Measurements from ENCODE around the gene GPR15. TPM values are rescaled to one million over a fixed set of nuclear protein-coding genes. Genes with fewer than 3 reads are reported as not detected.

The GPR15 gene
- not detected in 2 replicates for total RNA-seq

GRCh38 chr3:98531622-98532274, at the start of gene GPR15:
Gene GPR15 (plus strand): TSS chr3:98531978. CDS start chr3:98532034, 56 bp downstream.

GRCh38 chr3:98497381-98497780, 34.4 kb upstream of the GPR15 start, which contains the start of gene OR5K2:
Gene OR5K2 (plus strand): TSS chr3:98497681. CDS start chr3:98497681, 0 bp downstream.

GRCh38 chr3:98522544-98523281, 9.1 kb upstream of the GPR15 start, which contains the start of gene CLDND1:
Gene CLDND1 (minus strand): TSS chr3:98522902. CDS start chr3:98521424, 1,478 bp downstream.

Other genes starting within 250 kb of the GPR15 start
- gene OR5H2, start 249.5 kb upstream of the GPR15 start, total RNA-seq = not detected in 2 replicates
- not detected in 2 replicates for gene OR5K4, start 178.1 kb upstream of the GPR15 start, total RNA-seq
- gene OR5K3, start 141.3 kb upstream of the GPR15 start, total RNA-seq = not detected in 2 replicates
- gene OR5K1, start 68.8 kb upstream of the GPR15 start, total RNA-seq = not detected in 2 replicates
- not detected in 2 replicates for gene OR5K2, start 34.3 kb upstream of the GPR15 start, total RNA-seq
- 59.5 and 59.7 TPM in 2 replicates for gene CLDND1, start 9.1 kb upstream of the GPR15 start, total RNA-seq
- gene CPOX, start 61.6 kb downstream of the GPR15 start, total RNA-seq = 24.3 and 35.8 TPM in 2 replicates
- 3.7 and 4.0 TPM in 2 replicates for gene ST3GAL6, start 231.4 kb downstream of the GPR15 start, total RNA-seq